GM12891 (cell line): Measurements from ENCODE around the gene FBXL13.

Experiments used
- POLR2A ChIP-seq: IDR thresholded peaks from 2 replicates; pipeline ENCODE4 v1.6.1; 2011; ENCODE audit warnings: low read depth, low read length, control low read depth
- POLR2AphosphoS5 ChIP-seq: IDR thresholded peaks from 2 replicates; pipeline ENCODE4 v1.6.1; 2011; ENCODE audit warnings: low read depth, low read length, control low read depth
- TAF1 ChIP-seq: IDR thresholded peaks from 2 replicates; pipeline ENCODE4 v1.6.1; 2011; ENCODE audit warnings: low read depth, low read length, control low read depth

DNA sequence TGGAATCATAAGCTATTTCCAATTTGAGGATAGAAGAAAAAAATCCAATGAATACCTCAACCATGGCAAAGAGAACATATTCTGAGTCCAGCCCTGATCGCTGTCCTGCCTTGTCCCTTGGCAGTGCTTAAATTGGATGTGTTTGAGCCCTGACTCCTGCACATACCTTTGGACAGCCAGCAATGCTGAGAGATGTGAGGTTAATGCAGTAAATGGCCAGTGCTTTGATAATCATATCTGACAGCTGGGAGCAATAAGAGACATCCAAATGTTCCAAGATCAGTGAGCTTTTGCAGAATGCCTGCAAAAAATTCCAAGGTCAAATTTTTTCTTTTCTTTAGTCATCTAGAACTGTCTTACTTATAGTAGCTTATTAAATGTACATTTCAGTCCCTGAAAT is 241.9 kb downstream of the FBXL13 start:
- no peak for TF ChIP-seq POLR2AphosphoS5
- no peak for TF ChIP-seq POLR2A
- no peak for TF ChIP-seq TAF1
